Endothelial cell of umbilical vein (primary cell): ENCODE data around the gene ARHGEF17. TPM values are rescaled to one million over a fixed set of nuclear protein-coding genes. Genes with fewer than 3 reads are reported as not detected.

Source experiments
- BruUV-seq: library from RNA; stranded (reverse); fragments of 400-500 nt; replicated peaks from 2 replicates; lab custom pipeline; 2021; lab: Mats Ljungman, UMichigan
- CTCF ChIA-PET: fragments of 300-600, 350-600 bp; sonication (Branson Sonifier 250); formaldehyde crosslinking; loops from one replicate; lab custom pipeline; 2021; ENCODE audit warnings: antibody characterized with exemption, inconsistent platforms; lab: Charles Lee
- POLR2A ChIA-PET: fragments of 300-600, 350-600 bp; sonication (Branson Sonifier 250); formaldehyde crosslinking; loops from one replicate; lab custom pipeline; 2021; ENCODE audit warnings: antibody characterized with exemption, inconsistent platforms; lab: Charles Lee
- DNase-seq: peaks from one replicate; pipeline ENCODE4 v3.0.0-alpha.2; 2011; ENCODE audit warnings: low read depth, low spot score
- FAIRE-seq: peaks from 2 replicates; lab custom pipeline; 2011; peaks lifted over from hg19 to GRCh38; lab: Jason Lieb, UNC
- H2AFZ ChIP-seq: 2 replicates; pipeline ENCODE4 v1.6.0; 2012; ENCODE audit warnings: low read depth, low read length, control low read depth, inconsistent platforms
- H3K27ac ChIP-seq: 2 replicates; pipeline ENCODE4 v1.5.1; 2011; ENCODE audit warnings: low read depth, mild to moderate bottlenecking, control low read depth, low read length, moderate library complexity; ENCODE audit not compliant: insufficient read depth
- H3K27me3 ChIP-seq, 2 experiments: 2 replicates each; pipeline versions ENCODE4 v1.6.0 to v1.6.1; 2011; ENCODE audit warnings: low read length in 2 of 2, mixed read lengths in 1 of 2; ENCODE audit not compliant: control insufficient read depth in 2 of 2, insufficient read depth in 2 of 2
- H3K36me3 ChIP-seq, 2 experiments: 2 replicates in 1 of 2; 3 replicates in 1 of 2; pipeline ENCODE4 v1.5.1; 2011; ENCODE audit warnings: low read length in 2 of 2, mild to moderate bottlenecking in 1 of 2, moderate library complexity in 1 of 2; ENCODE audit not compliant: control insufficient read depth in 2 of 2, insufficient read depth in 2 of 2; ENCODE audit errors: extremely low read depth in 1 of 2
- H3K4me1 ChIP-seq: 3 replicates; pipeline ENCODE4 v1.5.1; 2011; ENCODE audit warnings: mild to moderate bottlenecking, low read length; ENCODE audit not compliant: control insufficient read depth, insufficient read depth; ENCODE audit errors: extremely low read depth
- H3K4me2 ChIP-seq: 2 replicates; pipeline ENCODE4 v1.6.1; 2011; ENCODE audit warnings: low read length, control low read depth, mixed read lengths; ENCODE audit not compliant: insufficient read depth
- H3K4me3 ChIP-seq, 3 experiments: fragments of 200-600 bp in 1 of 3; sonication (generic), shearing (Covaris generic) in 1 of 3; replicated peaks in 1 of 3; 2 replicates each; pipeline ENCODE4 v1.5.1; 2011 to 2016; ENCODE audit warnings: control low read depth in 3 of 3, low read length in 3 of 3, mild to moderate bottlenecking in 2 of 3, inconsistent platforms in 1 of 3, low read depth in 1 of 3, moderate library complexity in 1 of 3; ENCODE audit not compliant: insufficient read depth in 1 of 3
- H3K79me2 ChIP-seq: 2 replicates; pipeline ENCODE4 v1.6.0; 2012; ENCODE audit warnings: low read length, inconsistent platforms; ENCODE audit not compliant: control insufficient read depth, insufficient read depth
- H3K9ac ChIP-seq: replicated peaks from 2 replicates; pipeline ENCODE3; 2011; ENCODE audit warnings: low read length, control low read depth; ENCODE audit not compliant: insufficient read depth; ENCODE audit errors: extremely low read depth
- H3K9me1 ChIP-seq: replicated peaks from 3 replicates; pipeline ENCODE4 v1.6.0; 2011; ENCODE audit warnings: mild to moderate bottlenecking, low read length; ENCODE audit not compliant: control insufficient read depth, insufficient read depth; ENCODE audit errors: extremely low read depth
- H3K9me3 ChIP-seq: replicated peaks from 2 replicates; pipeline ENCODE4 v1.5.1; 2012; ENCODE audit warnings: low read length, inconsistent platforms; ENCODE audit not compliant: control insufficient read depth, insufficient read depth
- H4K20me1 ChIP-seq: replicated peaks from 2 replicates; pipeline ENCODE3; 2011; ENCODE audit warnings: mild to moderate bottlenecking, low read length; ENCODE audit not compliant: control insufficient read depth, insufficient read depth; ENCODE audit errors: extremely low read depth
- CTCF ChIP-seq, 2 donors: IDR thresholded peaks; 1 replicate in 1 of 2; 2 replicates in 1 of 2; pipeline ENCODE4 v1.5.1; 2011; ENCODE audit warnings: low read length in 2 of 2, mild to moderate bottlenecking in 2 of 2, moderate library complexity in 2 of 2, control low read depth in 1 of 2, inconsistent platforms in 1 of 2, low read depth in 1 of 2; ENCODE audit not compliant: insufficient read depth in 1 of 2; ENCODE audit errors: extremely low read depth in 1 of 2
- EZH2 ChIP-seq: IDR thresholded peaks from 2 replicates; pipeline ENCODE4 v1.6.1; 2012; ENCODE audit warnings: borderline replicate concordance, low read depth, mild to moderate bottlenecking, moderate library complexity, low read length, inconsistent platforms; ENCODE audit not compliant: severe bottlenecking
- FOS ChIP-seq: IDR thresholded peaks from 2 replicates; pipeline ENCODE4 v1.6.1; 2011; ENCODE audit warnings: mild to moderate bottlenecking, low read length, moderate library complexity, borderline replicate concordance; ENCODE audit not compliant: insufficient read depth
- GATA2 ChIP-seq: IDR thresholded peaks from 2 replicates; pipeline ENCODE4 v1.7.0; 2011; ENCODE audit warnings: low read depth, mild to moderate bottlenecking, moderate library complexity, mixed read lengths, low read length; ENCODE audit not compliant: insufficient read length, insufficient read depth
- JUN ChIP-seq: IDR thresholded peaks from 2 replicates; pipeline ENCODE4 v1.6.1; 2011; ENCODE audit warnings: borderline replicate concordance, low read depth; ENCODE audit not compliant: insufficient read length, insufficient read depth
- MAX ChIP-seq: IDR thresholded peaks from 2 replicates; pipeline ENCODE4 v1.6.1; 2011; ENCODE audit not compliant: insufficient read depth, insufficient read length
- MYC ChIP-seq: IDR thresholded peaks from one replicate; pipeline ENCODE4 v1.6.1; 2011; ENCODE audit warnings: mild to moderate bottlenecking, low read depth, low read length
- POLR2A ChIP-seq: IDR thresholded peaks from 2 replicates; pipeline ENCODE4 v1.6.1; 2012; ENCODE audit warnings: low read depth, mild to moderate bottlenecking, control low read depth, low read length
- POLR2AphosphoS5 ChIP-seq: IDR thresholded peaks from 2 replicates; pipeline ENCODE4 v1.6.1; 2012; ENCODE audit warnings: low read depth, mild to moderate bottlenecking, control low read depth, low read length, moderate library complexity; ENCODE audit not compliant: insufficient read depth
- dilution Hi-C: fragments of 300-500 bp; cut with MboI; formaldehyde crosslinking; loops from one replicate; pipeline ENCODE4 v1.15.0; 2019; ENCODE audit warnings: low sequenced_read_pairs; ENCODE audit not compliant: extremely low pct_ligation_motif_present
- intact Hi-C: fragments of 100-400 bp; cut with micrococcal nuclease; formaldehyde crosslinking; loops from one replicate; pipeline ENCODE4 v1.10.0; 2022
- polyA plus RNA-seq, 4 experiments: library from polyadenylated mRNA; depleted of rRNA in 3 of 4; stranded (reverse) in 3 of 4; unstranded in 1 of 4; fragments of >200 nt; gene quantifications; 2 replicates each; pipeline versions ENCODE4 v1.2.1 to v1.2.3, GENCODE V29; 2011 to 2012; ENCODE audit warnings: missing spikeins in 1 of 4
- total RNA-seq: library from RNA; stranded (reverse); gene quantifications from 2 replicates; pipeline ENCODE4 v1.2.3, GENCODE V29; 2021

The ARHGEF17 gene
- total and polyA plus RNA-seq, 2 donors (not counting 3 experiments of a cell fraction or from before 2014, with no cell fraction given) = 74.9 to 89.9 TPM

GRCh38 chr11:73353422-73353821 lies 45.3 kb downstream of the ARHGEF17 start:
- ChIA-PET POLR2A (no interaction called here), CTCF (interaction anchor here (1.0 to 4.3 kb wide), 2 partner anchors 8 to 40 kb away, joined by 4 to 54 read pairs; no protein-coding TSS in a partner anchor)
- DNase-seq = no peak
- Histone ChIP-seq H3K79me2 (no peaks in the 10 kb centered on the region), H4K20me1 (no peaks in the 10 kb centered on the region), H3K9me1 (no peaks in the 10 kb centered on the region), H3K27ac (no peak overlapping the region), H3K4me2 (no peak overlapping the region), H3K9me3 (no peaks in the 10 kb centered on the region), H3K36me3 (peaks cover 0 to 37% of the 10 kb centered on the region in 2 experiments), H2AFZ (no peak overlapping the region), H3K4me1 (no peaks in the 10 kb centered on the region), H3K9ac (no peak overlapping the region), H3K27me3 (no peaks in the 10 kb centered on the region), H3K4me3 (no peak overlapping the region)
- TF ChIP-seq MYC = no peak
- no peak for TF ChIP-seq POLR2AphosphoS5
- TF ChIP-seq POLR2A = no peak
- no peak for TF ChIP-seq JUN
- no TSS peak for BruUV-seq
- intact Hi-C loops (no loop called here), dilution Hi-C loops (no loop called here)
- no peak for FAIRE-seq

DNA sequence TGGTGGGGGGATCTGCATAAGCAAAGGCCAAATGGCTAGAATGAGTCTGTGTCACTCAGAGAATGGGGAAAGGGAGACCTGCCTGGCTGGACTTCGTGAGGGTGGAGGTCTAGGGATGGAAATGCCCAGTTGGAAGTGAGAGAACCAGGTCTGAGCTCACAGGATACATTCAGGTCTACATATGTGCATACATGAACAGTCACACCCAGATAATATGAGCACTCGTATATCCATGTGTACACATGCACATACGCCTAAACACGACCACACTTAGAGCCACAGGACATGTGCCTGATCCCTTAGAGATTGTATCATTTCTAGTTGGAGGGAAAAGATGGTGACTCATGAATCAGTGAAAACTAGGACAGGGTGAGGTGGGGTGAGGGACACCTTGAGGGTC lies 47.0 kb downstream of the ARHGEF17 start:
- Histone ChIP-seq H3K36me3 (peaks cover 2 to 50% of the 10 kb centered on the region in 2 experiments), H3K4me2 (no peak overlapping the region), H3K9me3 (no peaks in the 10 kb centered on the region), H3K79me2 (no peaks in the 10 kb centered on the region), H3K4me1 (no peaks in the 10 kb centered on the region), H3K27ac (no peak overlapping the region), H3K9ac (no peak overlapping the region), H2AFZ (no peak overlapping the region), H3K27me3 (no peaks in the 10 kb centered on the region), H3K4me3 (no peak overlapping the region), H4K20me1 (no peaks in the 10 kb centered on the region), H3K9me1 (no peaks in the 10 kb centered on the region)
- no TSS peak for BruUV-seq
- dilution Hi-C loops (no loop called here), intact Hi-C loops (no loop called here)
- TF ChIP-seq MYC (no peak), EZH2 (no peak), POLR2AphosphoS5 (no peak), POLR2A (no peak), JUN (no peak), CTCF (IDR thresholded peaks at IDR 0.05; ENCODE audit: extremely low read depth in 1 of 2, insufficient read depth in 1 of 2, low read depth in 1 of 2, low read length in 2 of 2) (no peak), GATA2 (no peak), MAX (no peak), FOS (no peak)
- no peak for FAIRE-seq
- ChIA-PET CTCF (interaction anchor here (1.1 to 1.6 kb wide), 2 partner anchors 41 to 306 kb away, joined by 3 to 4 read pairs; no protein-coding TSS in a partner anchor), POLR2A (no interaction called here)
- no peak for DNase-seq
